Kidney capillary endothelial cell (primary cell): Measurements from ENCODE around the gene PAPPA2.

Experiments used
- DNase-seq: peaks from one replicate; pipeline ENCODE4 v3.0.0-alpha.2; 2018; ENCODE audit warnings: low spot score

The PAPPA2 gene

DNA sequence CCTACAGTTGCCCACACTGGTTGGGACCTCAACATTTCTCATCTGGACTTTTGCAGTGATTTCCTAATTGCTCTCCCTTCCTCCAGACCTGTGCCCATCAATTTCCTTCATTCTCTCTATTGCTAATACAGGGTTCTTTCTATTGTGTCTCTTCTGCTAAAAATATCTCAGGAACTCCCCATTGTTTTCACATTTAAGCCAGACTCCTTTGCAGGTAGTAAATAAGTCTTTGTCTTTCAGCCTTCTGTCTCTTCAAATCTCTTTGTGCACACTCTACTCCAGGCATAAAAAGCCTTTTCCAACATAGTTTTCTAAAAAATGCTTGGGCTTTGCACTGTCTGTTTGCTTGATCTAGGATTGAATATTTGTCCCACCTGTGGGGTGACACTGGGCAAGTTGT, 340.6 kb downstream of the PAPPA2 start:
- no peak for DNase-seq

DNA sequence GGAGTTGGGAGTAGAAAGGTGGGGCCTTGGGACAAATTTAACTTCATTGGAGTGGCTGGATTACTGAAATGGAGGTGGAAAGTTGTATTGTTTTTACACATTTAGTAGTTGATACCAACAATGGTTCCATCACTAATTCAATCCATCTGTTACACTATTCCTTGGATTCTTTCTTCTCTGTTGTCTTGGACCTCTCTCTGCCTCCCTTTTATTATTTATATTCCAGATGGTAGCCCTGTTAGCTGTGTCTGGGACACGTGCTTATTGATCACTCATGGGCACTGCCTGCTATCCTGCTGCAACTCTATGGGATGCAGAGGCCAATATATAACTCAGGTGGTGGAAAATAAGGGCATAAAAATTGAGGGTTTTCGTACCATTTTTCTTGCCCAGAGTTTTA, 346.3 kb downstream of the PAPPA2 start:
- DNase-seq, result no peak

DNA sequence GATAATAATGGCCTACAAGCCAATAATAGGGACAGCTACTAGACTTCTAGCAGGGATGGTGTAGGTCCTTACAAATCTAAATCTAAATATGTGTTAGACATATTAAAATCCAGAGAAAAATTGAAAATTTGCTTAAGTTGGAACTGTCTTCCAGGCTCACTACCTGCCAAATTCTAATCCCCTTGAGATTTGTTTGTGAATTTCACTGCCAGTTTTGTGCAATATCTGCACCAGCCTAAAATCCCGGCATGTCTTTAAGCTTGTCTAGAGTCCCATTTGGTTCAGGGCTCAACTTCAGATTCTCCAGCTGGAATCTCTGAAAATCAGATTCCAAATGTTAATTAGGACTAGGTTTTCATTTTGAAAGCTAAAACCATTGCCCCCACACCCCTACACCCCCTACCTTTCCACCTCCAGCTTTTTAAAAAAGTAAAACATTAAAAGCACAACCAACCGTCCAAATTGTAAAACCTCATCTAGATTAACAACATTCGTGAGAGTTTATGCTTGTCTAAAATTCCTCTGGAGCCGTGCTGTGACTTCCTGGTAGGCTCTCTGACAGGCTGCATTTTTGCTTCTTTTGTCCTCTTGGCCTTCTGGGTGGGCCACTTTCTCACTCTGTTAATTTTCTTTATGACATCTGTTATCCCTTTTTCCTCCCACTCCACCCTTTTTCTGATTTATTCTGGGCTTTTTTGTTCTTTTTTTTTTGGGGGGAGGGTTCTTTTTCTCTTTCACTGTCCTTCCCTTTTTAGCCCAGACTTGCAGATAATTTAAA, 348.7 kb downstream of the PAPPA2 start:
- no peak for DNase-seq

DNA sequence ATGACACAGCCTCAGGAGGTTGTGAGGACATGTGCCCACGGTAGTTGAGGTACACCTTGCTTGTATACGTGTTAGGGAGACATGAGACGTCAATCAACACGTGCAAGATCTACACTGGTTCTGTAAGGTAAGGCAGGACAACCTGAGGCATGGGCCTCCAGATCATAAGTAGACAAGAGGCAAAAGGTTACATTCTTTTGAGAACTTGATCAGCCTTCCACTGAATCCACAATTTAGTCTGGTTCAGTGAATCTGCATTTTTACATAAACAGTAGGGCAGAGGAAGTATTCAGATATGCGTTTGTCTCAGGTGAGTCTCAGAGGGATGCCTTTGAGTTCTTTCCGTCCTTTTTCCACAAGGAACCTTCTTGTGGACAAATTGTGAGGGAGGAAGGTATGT, 352.6 kb downstream of the PAPPA2 start:
- DNase-seq, result no peak

DNA sequence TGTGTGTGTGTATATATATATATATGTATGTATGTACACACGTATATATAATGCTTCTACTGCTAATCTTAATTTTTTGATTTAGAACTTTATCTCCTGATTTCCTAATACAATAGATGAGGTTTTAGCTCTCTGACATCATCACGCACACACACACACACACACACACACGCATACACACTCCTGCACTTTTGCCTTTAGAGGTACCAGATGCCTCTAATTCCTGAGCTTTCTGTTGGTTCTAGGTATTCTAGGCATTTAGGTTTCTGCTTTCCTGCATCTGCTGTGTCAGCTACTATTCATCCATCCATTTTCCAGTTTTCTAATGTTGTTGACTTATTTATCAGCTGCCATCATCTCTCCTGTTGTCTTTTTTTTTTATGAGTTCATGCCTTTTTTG, 353.3 kb downstream of the PAPPA2 start:
- no peak for DNase-seq

DNA sequence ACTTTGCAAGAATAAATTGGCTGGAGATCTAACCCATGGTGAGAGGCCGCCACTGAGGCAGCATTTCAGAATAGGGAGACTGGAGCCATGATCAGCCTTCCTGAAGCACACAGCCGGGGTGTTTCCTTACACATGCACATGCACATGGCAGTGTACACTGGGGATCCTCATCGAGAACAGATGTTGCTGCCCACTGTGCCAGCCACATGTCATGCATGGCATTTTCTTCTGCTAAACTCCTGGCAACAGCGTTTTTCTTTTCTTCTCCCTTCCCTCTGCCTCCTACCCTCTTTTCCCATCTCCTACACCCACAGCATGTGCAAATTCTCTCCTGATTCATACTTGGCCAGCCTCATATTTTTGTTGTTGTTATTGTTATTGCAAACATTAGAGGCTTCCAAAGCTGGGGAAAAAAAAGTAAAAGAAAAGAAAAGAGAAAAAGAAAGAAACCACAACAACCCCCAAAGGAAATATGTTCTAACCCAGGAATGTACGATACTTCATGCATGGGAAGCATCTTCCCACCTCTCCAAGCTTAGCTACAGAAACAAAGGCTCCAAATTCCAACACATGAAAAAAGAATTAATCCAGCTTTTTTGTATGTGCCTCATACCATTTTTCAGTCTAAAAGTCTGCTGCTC, 357.5 kb downstream of the PAPPA2 start:
- no peak for DNase-seq

DNA sequence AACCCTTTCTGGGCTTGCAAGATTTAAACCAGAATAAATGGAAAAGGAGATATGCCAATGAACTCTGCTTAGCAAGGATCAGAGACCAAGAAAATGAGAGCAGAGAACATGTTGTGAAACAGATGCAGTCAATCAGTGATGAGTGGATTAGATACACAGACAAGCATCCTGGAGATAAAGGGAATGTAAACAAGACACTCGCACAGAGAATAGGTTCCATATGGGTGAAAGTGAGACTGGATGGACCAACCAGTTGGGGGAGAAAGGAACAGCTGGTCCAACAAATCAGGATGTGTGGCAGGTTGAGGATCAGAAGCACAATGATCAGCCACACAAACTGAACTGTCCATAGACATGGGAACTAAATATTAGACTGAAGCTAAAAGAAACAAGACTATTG, 363.3 kb downstream of the PAPPA2 start:
- DNase-seq, result no peak

- DNase-seq, result no peak
These were observed 366.3 kb downstream of the PAPPA2 start for GRCh38 chr1:176829261-176829660.

DNA sequence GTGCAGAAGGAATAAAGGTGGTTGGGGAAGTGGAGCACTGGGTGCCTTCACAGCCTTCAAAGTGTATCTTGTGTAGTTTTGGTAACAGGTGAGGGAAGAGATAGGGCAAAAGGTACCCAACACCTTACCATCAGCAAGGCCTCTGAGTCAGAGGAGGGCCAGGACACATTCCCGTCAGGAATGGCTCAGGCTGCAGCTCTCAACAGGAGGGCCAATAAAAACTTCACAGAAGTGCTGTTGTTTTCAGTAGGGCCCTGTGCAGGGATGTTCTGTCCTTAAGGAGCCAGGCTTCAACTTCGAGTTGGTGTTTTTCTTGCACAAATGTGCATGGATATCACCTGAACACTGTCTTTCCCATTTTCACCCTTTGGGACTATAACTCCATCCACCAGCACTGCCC, 368.2 kb downstream of the PAPPA2 start:
- DNase-seq, result no peak

DNA sequence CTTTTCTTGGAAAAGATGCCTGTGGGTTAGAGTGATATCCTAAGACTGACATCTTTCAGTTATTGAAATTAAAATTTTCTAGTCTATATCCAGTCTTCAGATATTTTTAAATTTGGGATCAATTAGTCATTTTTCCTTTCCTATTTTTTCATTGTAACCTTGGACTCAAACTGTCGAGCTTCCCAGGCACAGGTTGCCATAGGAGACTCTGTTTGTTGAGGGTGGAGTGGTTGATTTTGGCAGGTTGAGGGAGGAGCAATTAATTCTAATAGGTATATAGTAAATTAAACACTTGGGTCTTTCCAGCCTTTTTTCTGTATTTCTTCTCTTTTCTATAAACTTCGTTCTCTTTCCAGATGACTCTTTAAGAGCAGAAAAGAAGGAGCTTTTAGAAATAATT, 374.7 kb downstream of the PAPPA2 start:
- DNase-seq, result no peak

DNA sequence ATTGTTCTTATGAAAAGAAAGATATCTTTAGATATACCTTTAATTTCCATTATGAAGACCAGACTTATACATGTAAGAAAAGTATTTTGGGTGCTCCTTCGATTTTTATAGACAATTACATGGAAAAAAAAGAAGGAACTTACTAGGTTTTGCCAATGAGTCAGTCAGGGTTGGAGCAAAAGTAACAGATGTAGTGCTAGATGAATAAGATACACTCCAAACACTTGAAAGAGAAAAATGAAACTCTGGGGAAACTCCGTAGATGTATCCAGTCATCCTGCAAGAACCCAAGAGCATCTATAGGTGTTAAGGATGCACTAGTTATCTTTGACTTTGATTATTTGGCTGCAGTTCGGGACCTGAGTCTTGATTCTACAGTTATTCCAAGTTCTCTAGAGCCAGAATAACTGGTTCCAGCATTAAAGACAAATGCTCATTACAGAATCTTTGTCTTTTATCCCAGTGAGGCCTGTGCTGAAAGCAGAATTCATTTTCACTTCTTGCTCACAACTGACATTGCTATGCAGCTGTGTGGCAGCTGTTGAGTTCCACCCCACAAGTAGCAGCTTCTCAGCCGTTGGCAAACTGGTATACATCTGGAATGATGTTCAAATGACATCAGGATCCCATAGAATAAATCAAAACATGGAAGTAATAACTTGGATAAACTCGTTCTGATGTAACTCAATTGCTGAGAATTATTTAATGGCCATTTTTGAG, 375.5 kb downstream of the PAPPA2 start:
- DNase-seq, result no peak

GRCh38 chr1:176839216-176839615, 376.2 kb downstream of the PAPPA2 start:
- no peak for DNase-seq

DNA sequence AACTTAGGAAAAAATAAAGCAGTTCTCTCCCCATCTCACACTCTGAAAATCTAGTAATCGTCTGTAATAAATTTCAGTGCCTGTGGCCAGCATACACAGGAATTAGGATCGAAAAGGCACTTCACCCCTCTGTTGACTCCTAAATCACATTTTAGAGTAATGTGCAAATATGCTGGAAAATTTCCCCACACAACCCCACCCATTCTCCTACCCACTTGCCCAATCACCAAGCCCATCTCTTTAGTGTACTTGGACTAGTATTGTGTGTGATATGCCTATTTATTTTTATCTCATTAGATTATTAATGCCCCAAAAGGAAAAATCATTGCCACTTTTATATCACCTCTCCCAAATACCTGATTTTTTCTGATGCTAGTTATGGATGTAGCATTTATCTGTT, 378.3 kb downstream of the PAPPA2 start:
- DNase-seq, result no peak

GRCh38 chr1:176843352-176844297, 380.6 kb downstream of the PAPPA2 start:
- DNase-seq, result peak; percentile 10

- DNase-seq, result no peak
These were observed 384.1 kb downstream of the PAPPA2 start for GRCh38 chr1:176847052-176847451.

DNA sequence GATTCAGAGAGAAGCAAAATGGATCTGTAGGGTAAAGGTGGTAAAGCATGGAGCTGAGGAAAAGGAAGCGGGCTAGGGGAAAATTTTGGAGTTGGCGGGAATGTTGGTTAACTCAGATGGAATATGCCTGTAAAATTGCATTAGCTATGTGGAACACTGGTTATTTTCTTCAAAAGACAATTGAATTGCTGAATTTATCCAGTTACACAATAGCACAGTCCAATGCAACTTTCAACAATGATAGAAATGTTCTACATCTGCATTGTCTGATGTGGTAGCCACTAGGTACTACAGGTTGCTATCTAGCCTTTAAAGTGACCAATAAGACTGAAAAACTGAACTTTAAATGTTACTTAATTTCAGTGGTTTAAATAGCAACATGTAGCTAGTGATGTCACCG, 386.3 kb downstream of the PAPPA2 start:
- DNase-seq, result no peak

DNA sequence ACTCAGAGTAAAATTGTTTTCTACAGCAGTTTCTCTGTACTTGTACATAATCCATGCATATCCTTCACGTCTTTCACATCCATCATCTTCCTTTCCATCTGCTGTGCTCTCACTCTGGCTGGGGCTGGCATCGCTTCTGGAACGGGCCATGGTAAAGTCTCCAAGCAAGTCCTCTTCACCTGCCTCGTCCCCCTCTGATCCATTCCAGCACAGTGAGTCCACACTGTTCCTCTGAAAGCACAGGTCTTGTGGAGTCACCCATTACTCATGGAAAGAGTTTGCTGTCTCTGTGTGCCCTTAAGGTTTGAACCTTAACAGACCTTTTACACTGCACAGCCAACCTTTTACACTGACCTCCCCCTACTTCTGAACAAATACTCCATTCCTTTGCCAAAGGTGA, 387.9 kb downstream of the PAPPA2 start:
- DNase-seq, result no peak

DNA sequence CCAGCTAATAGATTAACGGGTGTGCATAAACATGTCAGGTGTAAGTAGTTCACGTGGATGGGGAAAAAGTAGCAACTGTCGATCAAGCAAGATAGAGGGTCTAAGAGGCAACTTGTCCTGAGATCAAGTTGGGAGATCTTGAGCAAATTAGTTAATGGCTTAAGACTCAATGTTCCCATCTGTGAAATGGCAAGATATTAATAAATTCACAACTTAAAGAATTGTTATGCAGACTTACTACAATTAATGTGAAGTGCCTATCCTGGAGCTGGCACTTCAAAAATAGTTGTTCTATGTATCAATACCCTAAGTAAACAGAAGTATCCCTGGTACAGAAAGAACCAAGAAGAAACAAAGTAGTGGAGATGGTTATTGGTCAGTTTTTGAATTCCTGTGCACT, 389.1 kb downstream of the PAPPA2 start:
- DNase-seq, result no peak

DNA sequence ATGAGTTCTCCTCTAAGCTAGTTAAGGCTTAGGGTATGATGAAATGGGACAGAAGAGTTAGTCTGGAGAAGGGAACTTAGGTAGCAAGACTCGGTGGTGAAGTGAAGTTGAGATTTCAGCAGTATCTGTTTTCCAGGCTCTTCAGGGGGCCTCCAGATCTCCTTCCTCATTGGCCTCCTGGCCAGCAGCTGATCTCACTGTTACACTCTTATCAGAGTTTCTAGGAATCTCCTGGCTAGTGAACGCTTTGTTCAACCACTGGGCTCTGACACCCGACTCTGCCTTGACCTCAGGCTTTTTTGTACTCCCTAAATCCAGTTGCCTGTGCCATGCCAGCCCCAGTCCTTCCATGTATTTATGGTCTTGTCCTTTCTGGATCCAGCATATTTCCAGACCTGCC, 390.5 kb downstream of the PAPPA2 start:
- DNase-seq, result no peak

- DNase-seq, result no peak
These were observed 391.1 kb downstream of the PAPPA2 start for GRCh38 chr1:176854121-176854520.

DNA sequence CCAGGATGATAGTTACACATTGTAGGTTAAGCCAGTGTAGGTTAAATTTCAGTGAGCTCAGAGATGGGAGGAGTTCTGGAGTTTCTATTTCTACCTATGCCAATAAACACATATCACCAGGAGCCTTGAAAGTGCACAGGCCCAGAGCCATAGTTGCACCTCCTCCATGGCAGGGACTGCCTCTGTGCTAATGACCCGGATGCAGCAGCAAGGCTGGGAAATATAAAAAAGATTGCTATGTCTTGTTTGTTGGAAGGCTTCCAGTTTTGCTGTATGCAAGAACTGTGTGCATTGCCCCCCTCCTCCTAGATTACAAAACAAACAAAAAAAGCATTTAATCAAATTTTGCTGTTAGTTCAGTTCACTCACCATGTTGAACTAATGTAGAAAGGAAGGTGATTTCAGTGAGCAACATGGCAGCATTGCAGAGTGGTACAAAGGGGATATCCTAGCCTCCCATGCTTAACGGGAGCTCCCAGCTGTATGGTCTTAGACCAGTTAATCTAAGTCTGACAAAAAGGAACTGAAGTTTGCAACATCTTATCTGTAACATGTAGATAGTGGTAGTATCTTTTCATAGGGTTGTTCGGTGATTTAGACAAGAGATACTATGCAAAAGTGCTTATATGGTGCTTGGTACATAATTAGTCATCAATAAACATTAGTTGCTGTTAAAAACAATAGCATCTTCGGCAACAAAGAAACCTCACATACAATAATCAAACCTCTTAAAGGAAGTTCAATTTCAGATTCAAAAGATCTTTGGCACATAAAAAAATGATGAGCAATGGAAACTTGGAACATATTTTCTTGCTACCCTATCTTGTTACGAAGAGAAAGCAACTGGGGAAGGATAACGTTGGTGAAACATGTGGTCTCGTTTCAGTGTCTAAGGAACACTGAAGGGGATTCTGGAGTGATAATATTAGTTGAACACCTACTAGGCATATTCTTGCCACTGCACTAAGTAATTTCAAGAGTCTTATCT, 392.1 kb downstream of the PAPPA2 start:
- DNase-seq, result no peak
